Measurements from ENCODE around the gene CNTFR. TPM values are rescaled to one million over a fixed set of nuclear protein-coding genes. Genes with fewer than 3 reads are reported as not detected.
"Not testable (repeated sequence)": the region's sequence is repeated elsewhere in the genome, so short reads cannot be mapped to it uniquely, and the experiment has no call there.

Gene CNTFR, protein sequence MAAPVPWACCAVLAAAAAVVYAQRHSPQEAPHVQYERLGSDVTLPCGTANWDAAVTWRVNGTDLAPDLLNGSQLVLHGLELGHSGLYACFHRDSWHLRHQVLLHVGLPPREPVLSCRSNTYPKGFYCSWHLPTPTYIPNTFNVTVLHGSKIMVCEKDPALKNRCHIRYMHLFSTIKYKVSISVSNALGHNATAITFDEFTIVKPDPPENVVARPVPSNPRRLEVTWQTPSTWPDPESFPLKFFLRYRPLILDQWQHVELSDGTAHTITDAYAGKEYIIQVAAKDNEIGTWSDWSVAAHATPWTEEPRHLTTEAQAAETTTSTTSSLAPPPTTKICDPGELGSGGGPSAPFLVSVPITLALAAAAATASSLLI
- total RNA-seq = 10 to 100 TPM in 1 of 2 donors, 1 to 10 TPM in 1; 8.7 to 13.7 TPM

- Histone ChIP-seq H3K27ac (no peak within 1 kb of the TSS), H3K27me3 (replicated peaks; ENCODE audit: insufficient read depth) (peaks cover 16% of the 10 kb centered on the region), H3K9me3 (no peaks in the 10 kb centered on the region), H3K36me3 (no peaks in the 10 kb centered on the region), H3K4me1 (ENCODE audit: control insufficient read depth in 1 of 2, low read depth in 2 of 2) (peaks cover 25 to 59% of the 10 kb centered on the region in 2 donors), H3K4me3 (peak within 1 kb of the TSS; percentile 69)
- no peak for TF ChIP-seq CTCF (IDR thresholded peaks at IDR 0.05)
- DNase-seq (ENCODE audit: low spot score) (no peak), ATAC-seq (ENCODE audit: insufficient number of reproducible peaks, low FRiP score, low read depth) (no peak)
These were observed at the start of gene CNTFR for GRCh38 chr9:34589636-34590380. Gene CNTFR (minus strand): TSS chr9:34589724. CDS start chr9:34568981, 20,743 bp downstream.

DNA sequence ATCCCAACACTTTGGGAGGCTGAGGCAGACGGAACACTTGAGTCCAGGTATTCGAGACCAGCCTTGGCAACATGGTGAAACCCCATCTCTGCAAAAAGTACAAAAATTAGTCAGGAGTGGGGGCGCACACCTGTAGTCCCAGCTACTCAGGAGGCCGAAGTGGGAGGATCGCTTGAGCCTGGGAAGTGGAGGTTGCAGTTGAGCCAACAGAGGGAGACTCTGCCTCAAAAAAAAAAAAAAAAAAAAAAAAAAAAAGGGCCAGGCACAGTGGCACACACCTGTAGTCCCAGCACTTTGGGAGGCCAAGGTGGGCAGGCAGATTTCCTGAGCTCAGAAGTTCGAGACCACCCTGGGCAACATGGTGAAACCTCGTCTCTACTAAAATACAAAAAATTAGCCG is 49.8 kb upstream of the CNTFR start:
- not testable (repeated sequence) for ATAC-seq (ENCODE audit: insufficient number of reproducible peaks, low FRiP score, low read depth); H3K9me3 ChIP-seq; H3K4me3 ChIP-seq; DNase-seq (ENCODE audit: low spot score); H3K36me3 ChIP-seq; H3K27me3 ChIP-seq (replicated peaks; ENCODE audit: insufficient read depth); H3K27ac ChIP-seq
- H3K4me1 ChIP-seq (ENCODE audit: control insufficient read depth in 1 of 2, low read depth in 2 of 2) = peaks cover 11 to 27% of the 10 kb centered on the region in 2 donors

GRCh38 chr9:34638138-34638445 is 48.6 kb upstream of the CNTFR start:
- Histone ChIP-seq H3K36me3 (no peaks in the 10 kb centered on the region), H3K9me3 (no peaks in the 10 kb centered on the region), H3K27me3 (replicated peaks; ENCODE audit: insufficient read depth) (no peaks in the 10 kb centered on the region), H3K4me3 (peak overlapping the region; percentile 79), H3K27ac (peak overlapping the region; percentile 74 to 87), H3K4me1 (ENCODE audit: control insufficient read depth in 1 of 2, low read depth in 2 of 2) (peaks cover 11 to 30% of the 10 kb centered on the region in 2 donors)
- DNase-seq (ENCODE audit: low spot score) = no peak
- no peak for ATAC-seq (ENCODE audit: insufficient number of reproducible peaks, low FRiP score, low read depth)
- no peak for TF ChIP-seq CTCF (IDR thresholded peaks at IDR 0.05)

DNA sequence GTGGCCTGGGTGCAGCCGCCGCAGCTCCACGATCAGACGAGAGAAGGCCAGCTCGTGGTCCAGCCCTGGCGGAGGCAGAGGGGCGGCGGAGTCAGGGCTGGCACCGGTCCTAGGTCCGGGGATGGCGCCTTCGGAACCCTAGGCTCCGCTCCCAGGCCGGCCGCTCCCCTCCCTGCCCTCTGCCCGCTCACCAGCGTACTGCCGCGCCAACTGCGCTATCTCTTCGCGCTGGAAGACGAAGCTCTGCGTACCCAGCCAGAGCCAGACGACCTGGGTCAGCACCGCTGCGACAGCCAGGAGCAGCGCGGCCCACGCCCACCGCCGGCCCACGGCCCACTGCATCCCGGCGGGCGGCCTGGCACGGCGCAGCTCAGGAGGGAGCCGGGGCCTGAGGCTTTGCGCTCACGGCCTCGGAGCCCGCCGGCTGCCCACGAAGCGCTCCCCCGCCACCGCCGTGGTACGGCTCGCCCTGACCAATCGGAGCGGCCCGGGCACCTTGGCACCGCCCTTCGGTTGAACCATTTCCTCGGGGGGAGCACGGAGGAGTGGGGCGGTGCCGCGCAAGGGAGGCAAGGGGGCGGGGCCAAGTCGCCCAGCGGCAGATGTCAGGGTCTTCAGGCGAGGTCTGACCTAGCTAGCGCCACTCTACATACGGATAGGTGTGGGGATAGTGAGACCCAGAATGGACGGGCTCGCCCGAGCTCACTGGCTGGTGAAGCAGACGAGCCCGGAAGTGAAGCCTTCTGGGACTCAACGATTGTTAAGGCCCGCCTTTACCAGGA is 48.0 kb upstream of the CNTFR start, which contains the start of gene SIGMAR1:
SIGMAR1 (minus strand) TSS at position 432 of the 782 bp plus-strand sequence; CDS start at position 342, 90 bp downstream.
- Histone ChIP-seq H3K27me3 (replicated peaks; ENCODE audit: insufficient read depth) (no peaks in the 10 kb centered on the region), H3K4me1 (ENCODE audit: control insufficient read depth in 1 of 2, low read depth in 2 of 2) (peaks cover 11 to 30% of the 10 kb centered on the region in 2 donors), H3K4me3 (peak within 1 kb of the TSS; percentile 79), H3K9me3 (no peaks in the 10 kb centered on the region), H3K36me3 (no peaks in the 10 kb centered on the region), H3K27ac (peak within 1 kb of the TSS; percentile 74 to 87)
- DNase-seq (ENCODE audit: low spot score) (peak; percentile 71), ATAC-seq (ENCODE audit: insufficient number of reproducible peaks, low FRiP score, low read depth) (peak; percentile 88)
- no peak for TF ChIP-seq CTCF (IDR thresholded peaks at IDR 0.05)

DNA sequence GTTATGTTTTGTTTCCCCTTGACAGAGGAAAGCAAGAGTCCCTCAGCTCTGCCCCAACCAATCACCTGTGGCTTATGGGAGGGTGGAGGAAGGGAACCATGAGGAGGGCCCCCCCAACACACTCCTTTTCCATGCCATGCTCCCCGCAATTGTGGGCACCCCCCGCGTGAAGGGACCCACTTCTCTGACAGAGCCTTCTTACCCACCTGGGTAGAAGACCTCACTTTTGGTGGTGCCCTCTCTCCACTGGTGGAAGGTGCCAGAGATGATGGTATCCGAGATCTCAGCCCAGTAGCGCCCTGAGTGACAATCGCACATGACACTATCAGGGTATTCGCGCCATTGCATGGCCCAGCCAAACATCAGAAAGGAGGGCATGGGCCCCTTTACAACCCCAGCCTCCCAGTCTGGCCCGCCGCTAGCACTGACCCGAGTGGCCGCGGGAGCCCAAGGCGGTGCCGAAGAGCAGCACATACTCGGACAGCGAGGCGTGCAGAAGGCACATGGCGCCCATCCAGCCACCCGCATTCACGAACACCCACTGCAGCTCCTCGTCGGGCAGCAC is 47.3 kb upstream of the CNTFR start:
- Histone ChIP-seq H3K4me3 (peak overlapping the region; percentile 79), H3K27me3 (replicated peaks; ENCODE audit: insufficient read depth) (no peaks in the 10 kb centered on the region), H3K27ac (peak overlapping the region; percentile 74 to 87), H3K9me3 (no peaks in the 10 kb centered on the region), H3K4me1 (ENCODE audit: control insufficient read depth in 1 of 2, low read depth in 2 of 2) (peaks cover 11 to 30% of the 10 kb centered on the region in 2 donors), H3K36me3 (no peaks in the 10 kb centered on the region)
- DNase-seq (ENCODE audit: low spot score) = no peak
- TF ChIP-seq CTCF (IDR thresholded peaks at IDR 0.05) = no peak
- ATAC-seq (ENCODE audit: insufficient number of reproducible peaks, low FRiP score, low read depth) = no peak
